ENCODE results near the gene NAA15.

GRCh38 chr4:139256349-139256748 is 45.0 kb upstream of the NAA15 start:
- TF ChIP-seq FOXM1 (IDR thresholded peaks at IDR 0.05; ENCODE audit: borderline replicate concordance, low read depth) (no peak), MAX (IDR thresholded peaks at IDR 0.05) (no peak)
